Activated T-helper 9 cell treated with anti-CD3 and anti-CD28 coated beads, Interleukin-2, amount 50 U/mL, for 16 hours (primary cell): ENCODE measurements around the gene FEZF2.

Experiments used
- DNase-seq: peaks from one replicate; pipeline ENCODE4 v3.0.0-alpha.2; 2020; ENCODE audit warnings: low read depth

Gene FEZF2

GRCh38 chr3:62372621-62373041 lies 719 bp downstream of the FEZF2 start:
- no peak for DNase-seq

- no peak for DNase-seq
Observed at GRCh38 chr3:62371720-62372591, 1.4 kb downstream of the FEZF2 start.

- no peak for DNase-seq
Observed at GRCh38 chr3:62370858-62371719, 2.3 kb downstream of the FEZF2 start.

GRCh38 chr3:62370112-62370857 lies 3.1 kb downstream of the FEZF2 start:
- no peak for DNase-seq

GRCh38 chr3:62369476-62369743 lies 3.9 kb downstream of the FEZF2 start:
- DNase-seq = no peak

- DNase-seq = no peak
Observed at GRCh38 chr3:62368705-62369475, 4.5 kb downstream of the FEZF2 start.

- DNase-seq = no peak
Observed at GRCh38 chr3:62368290-62368704, 5.1 kb downstream of the FEZF2 start.

GRCh38 chr3:62367763-62368195 lies 5.6 kb downstream of the FEZF2 start:
- DNase-seq = no peak

GRCh38 chr3:62366126-62366484 lies 7.2 kb downstream of the FEZF2 start:
- DNase-seq = no peak

- DNase-seq = no peak
Observed at GRCh38 chr3:62365391-62366125, 7.8 kb downstream of the FEZF2 start.

GRCh38 chr3:62364191-62364590 lies 9.2 kb downstream of the FEZF2 start:
- no peak for DNase-seq

- no peak for DNase-seq
Observed at GRCh38 chr3:62363275-62363674, 10.1 kb downstream of the FEZF2 start.

GRCh38 chr3:62361824-62362223 lies 11.5 kb downstream of the FEZF2 start:
- no peak for DNase-seq

- no peak for DNase-seq
Observed at GRCh38 chr3:62361261-62361660, 12.1 kb downstream of the FEZF2 start.

GRCh38 chr3:62359531-62359930 lies 13.8 kb downstream of the FEZF2 start:
- DNase-seq = no peak

- DNase-seq = no peak
Observed at GRCh38 chr3:62356356-62356755, 17.0 kb downstream of the FEZF2 start.

GRCh38 chr3:62355703-62356102 lies 17.6 kb downstream of the FEZF2 start:
- DNase-seq = no peak

GRCh38 chr3:62343755-62344154 lies 29.6 kb downstream of the FEZF2 start:
- DNase-seq = no peak

GRCh38 chr3:62335196-62335595 lies 38.2 kb downstream of the FEZF2 start:
- DNase-seq = no peak

GRCh38 chr3:62332835-62333244 lies 40.5 kb downstream of the FEZF2 start:
- DNase-seq = no peak

- no peak for DNase-seq
Observed at GRCh38 chr3:62332017-62332416, 41.3 kb downstream of the FEZF2 start.
